HCT116 (cell line): Measurements from ENCODE around the gene FAM89B. TPM values are rescaled to one million over a fixed set of nuclear protein-coding genes. Genes with fewer than 3 reads are reported as not detected.

Experiments
- ATAC-seq: fragments of 200-7000 bp; cut with Tn5 transposase; 2 replicates; pipeline ENCODE4 v1.9.1; 2020; ENCODE audit warnings: mild to moderate bottlenecking, moderate library complexity
- BruUV-seq: library from RNA; stranded (reverse); fragments of 400-500 nt; replicated peaks from 2 replicates; lab custom pipeline; 2021; lab: Mats Ljungman, UMichigan
- CTCF ChIA-PET: fragments of 300-600 bp; sonication (Branson Sonifier 250); formaldehyde crosslinking; loops from one replicate; lab custom pipeline; 2021; ENCODE audit warnings: antibody characterized with exemption; lab: Charles Lee
- POLR2A ChIA-PET: fragments of 300-600, 350-600 bp; sonication (Branson Sonifier 250); formaldehyde crosslinking; loops from one replicate; lab custom pipeline; 2021; ENCODE audit warnings: antibody characterized with exemption; lab: Charles Lee
- RAD21 ChIA-PET, 2 experiments: fragments of 300-600 bp; sonication (Branson Sonifier 250); formaldehyde crosslinking; loops; one replicate each; lab custom pipeline; 2023; ENCODE audit warnings: low total read pairs in 2 of 2; ENCODE audit not compliant: uncharacterized antibody in 2 of 2, unreplicated experiment in 2 of 2, low non-redundant PET in 1 of 2; lab: Charles Lee
- DNase-seq: peaks from one replicate; pipeline ENCODE4 v3.0.0-alpha.2; 2010; ENCODE audit warnings: low read depth, low spot score
- H2AFZ ChIP-seq: fragments of 200-600 bp; shearing (Covaris generic), sonication (generic); 2 replicates; pipeline ENCODE4 v1.6.1; 2017; ENCODE audit warnings: low read depth, mixed run types, mixed read lengths, antibody characterized with exemption, low read length; ENCODE audit not compliant: poor library complexity, severe bottlenecking
- H3K27ac ChIP-seq: 2 replicates; pipeline ENCODE4 v1.5.1; 2012; ENCODE audit warnings: low read depth, low read length
- H3K27me3 ChIP-seq: fragments of 200-600 bp; sonication (generic); 2 replicates; pipeline ENCODE4 v1.6.1; 2016; ENCODE audit warnings: mixed run types, low read length, mixed read lengths; ENCODE audit not compliant: insufficient read depth
- H3K36me3 ChIP-seq, 2 experiments: fragments of 200-500 bp in 1 of 2; fragments of 200-600 bp in 1 of 2; sonication (Bioruptor generic) in 1 of 2; sonication (generic) in 1 of 2; 2 replicates each; pipeline versions ENCODE4 v1.5.1 to v1.6.1; 2014 to 2016; ENCODE audit warnings: low read length in 2 of 2, inconsistent platforms in 1 of 2, mixed read lengths in 1 of 2, mixed run types in 1 of 2; ENCODE audit not compliant: insufficient read depth in 2 of 2, control insufficient read depth in 1 of 2
- H3K4me1 ChIP-seq, 2 experiments: fragments of 200-600 bp in 1 of 2; sonication (generic) in 1 of 2; 2 replicates each; pipeline versions ENCODE4 v1.5.1 to v1.6.1; 2012 to 2017; ENCODE audit warnings: low read length in 2 of 2, inconsistent platforms in 1 of 2, mild to moderate bottlenecking in 1 of 2, mixed read lengths in 1 of 2, mixed run types in 1 of 2, moderate library complexity in 1 of 2; ENCODE audit not compliant: insufficient read depth in 2 of 2, control insufficient read depth in 1 of 2
- H3K4me2 ChIP-seq: fragments of 200-600 bp; sonication (generic); 2 replicates; pipeline ENCODE4 v1.6.1; 2017; ENCODE audit warnings: mixed run types, low read length, mixed read lengths
- H3K4me3 ChIP-seq, 2 experiments: fragments of 200-600 bp in 1 of 2; sonication (generic) in 1 of 2; replicated peaks in 1 of 2; 2 replicates each; pipeline ENCODE4 v1.5.1; 2011 to 2016; ENCODE audit warnings: low read length in 2 of 2, control low read depth in 1 of 2, low read depth in 1 of 2, mild to moderate bottlenecking in 1 of 2, mixed read lengths in 1 of 2, mixed run types in 1 of 2
- H3K79me2 ChIP-seq: fragments of 200-600 bp; sonication (generic); 2 replicates; pipeline ENCODE4 v1.6.1; 2017; ENCODE audit warnings: mild to moderate bottlenecking, mixed run types, low read length, moderate library complexity, mixed read lengths; ENCODE audit not compliant: insufficient read depth
- H3K9ac ChIP-seq: fragments of 200-600 bp; sonication (generic); 2 replicates; pipeline ENCODE4 v1.6.1; 2016; ENCODE audit warnings: low read length, mixed read lengths
- H3K9me2 ChIP-seq: fragments of 200-600 bp; sonication (generic), shearing (Covaris generic); 2 replicates; pipeline ENCODE4 v1.6.1; 2017; ENCODE audit warnings: mixed run types, mild to moderate bottlenecking, moderate library complexity; ENCODE audit not compliant: insufficient read depth
- H3K9me3 ChIP-seq, 2 experiments: fragments of 200-500 bp in 1 of 2; fragments of 200-600 bp in 1 of 2; sonication (Bioruptor generic) in 1 of 2; sonication (generic) in 1 of 2; 2 replicates each; pipeline ENCODE4 v1.6.1; 2014 to 2017; ENCODE audit warnings: low read length in 2 of 2, mixed read lengths in 2 of 2, inconsistent platforms in 1 of 2, low read depth in 1 of 2, mild to moderate bottlenecking in 1 of 2, mixed run types in 1 of 2, moderate library complexity in 1 of 2; ENCODE audit not compliant: control insufficient read depth in 1 of 2, insufficient read depth in 1 of 2
- H4K20me1 ChIP-seq: fragments of 200-600 bp; sonication (generic), shearing (Covaris generic); 2 replicates; pipeline ENCODE4 v1.6.1; 2017; ENCODE audit warnings: mixed run types, mild to moderate bottlenecking, moderate library complexity; ENCODE audit not compliant: insufficient read depth
- CBX3 ChIP-seq: IDR thresholded peaks from 2 replicates; pipeline ENCODE4 v1.6.1; 2012; ENCODE audit warnings: low read depth
- CEBPB ChIP-seq: IDR thresholded peaks from 2 replicates; pipeline ENCODE4 v1.6.1; 2012; ENCODE audit warnings: low read depth
- MAX ChIP-seq: IDR thresholded peaks from 2 replicates; pipeline ENCODE4 v1.6.1; 2012
- intact Hi-C: fragments of 100-400 bp; cut with micrococcal nuclease; formaldehyde crosslinking; loops from 2 replicates; pipeline ENCODE4 v1.10.0; 2022
- total RNA-seq: library from RNA; stranded (reverse); gene quantifications from one replicate; pipeline ENCODE4 v1.2.1, GENCODE V29; 2021; ENCODE audit not compliant: unreplicated experiment

FAM89B gene
- total RNA-seq, 1 experiment from 2014 or later = 60.0 TPM

GRCh38 chr11:65589444-65590239 lies 17.3 kb downstream of the FAM89B start:
- no peak overlapping the region for H3K9ac ChIP-seq
- DNase-seq = no peak
- RAD21 ChIA-PET = no interaction called here
- POLR2A ChIA-PET = no interaction called here
- no peaks in the 10 kb centered on the region for H3K9me3 ChIP-seq
- no peak overlapping the region for H3K27ac ChIP-seq
- H3K9me2 ChIP-seq = no peaks in the 10 kb centered on the region
- H3K4me3 ChIP-seq = no peak overlapping the region
- intact Hi-C loops = no loop called here
- H3K36me3 ChIP-seq = no peaks in the 10 kb centered on the region; a peak in 1 of 4 replicates
- H3K4me2 ChIP-seq = no peak overlapping the region
- H2AFZ ChIP-seq = no peak overlapping the region
- no peaks in the 10 kb centered on the region for H3K79me2 ChIP-seq
- peaks cover 14 to 29% of the 10 kb centered on the region in 2 experiments for H3K4me1 ChIP-seq
- no TSS peak for BruUV-seq
- ATAC-seq = no peak
- TF ChIP-seq CEBPB = no peak
- H3K27me3 ChIP-seq = no peaks in the 10 kb centered on the region
- no peaks in the 10 kb centered on the region for H4K20me1 ChIP-seq
- CTCF ChIA-PET = no interaction called here

GRCh38 chr11:65590240-65590738 lies 18.0 kb downstream of the FAM89B start:
- POLR2A ChIA-PET = no interaction called here
- Histone ChIP-seq H3K79me2 (no peaks in the 10 kb centered on the region), H3K9ac (no peak overlapping the region), H3K4me2 (no peak overlapping the region), H3K9me2 (no peaks in the 10 kb centered on the region), H3K27ac (no peak overlapping the region), H3K36me3 (no peaks in the 10 kb centered on the region; a peak in 1 of 4 replicates), H4K20me1 (no peaks in the 10 kb centered on the region), H3K4me3 (no peak overlapping the region), H3K4me1 (peaks cover 17 to 35% of the 10 kb centered on the region in 2 experiments), H3K27me3 (no peaks in the 10 kb centered on the region), H3K9me3 (no peaks in the 10 kb centered on the region), H2AFZ (no peak overlapping the region)
- intact Hi-C loops = no loop called here
- CTCF ChIA-PET = interaction anchor here (1.0 kb wide), 1 partner anchor 17 kb away, joined by 3 read pairs; the partner anchor contains the start of gene FAM89B
- no peak for DNase-seq
- RAD21 ChIA-PET = no interaction called here
- TF ChIP-seq MAX (no peak), CBX3 (no peak)
- BruUV-seq = no TSS peak
- ATAC-seq = no peak
